DOHH2 (cell line): ENCODE measurements around the gene ATP1A3.

Source experiments
- EZH2phosphoT487 ChIP-seq: fragments of 200-600 bp; sonication (generic); IDR thresholded peaks from 2 replicates; pipeline ENCODE4 v1.6.1; 2017; ENCODE audit warnings: borderline replicate concordance, mild to moderate bottlenecking, antibody characterized with exemption, low read length, moderate library complexity, mixed read lengths
- TF ChIP-seq, protein P1 (sequence below): fragments of 200-600 bp; sonication (generic); IDR thresholded peaks from one replicate; pipeline ENCODE4 v1.5.1; 2014; ENCODE audit warnings: antibody characterized with exemption, mild to moderate bottlenecking, low read depth, low read length; ENCODE audit not compliant: poor library complexity, severe bottlenecking

GRCh38 chr19:41937525-41938468 lies 56.2 kb downstream of the ATP1A3 start:
- no peak for TF ChIP-seq EZH2phosphoT487
- TF ChIP-seq, protein P1, sequence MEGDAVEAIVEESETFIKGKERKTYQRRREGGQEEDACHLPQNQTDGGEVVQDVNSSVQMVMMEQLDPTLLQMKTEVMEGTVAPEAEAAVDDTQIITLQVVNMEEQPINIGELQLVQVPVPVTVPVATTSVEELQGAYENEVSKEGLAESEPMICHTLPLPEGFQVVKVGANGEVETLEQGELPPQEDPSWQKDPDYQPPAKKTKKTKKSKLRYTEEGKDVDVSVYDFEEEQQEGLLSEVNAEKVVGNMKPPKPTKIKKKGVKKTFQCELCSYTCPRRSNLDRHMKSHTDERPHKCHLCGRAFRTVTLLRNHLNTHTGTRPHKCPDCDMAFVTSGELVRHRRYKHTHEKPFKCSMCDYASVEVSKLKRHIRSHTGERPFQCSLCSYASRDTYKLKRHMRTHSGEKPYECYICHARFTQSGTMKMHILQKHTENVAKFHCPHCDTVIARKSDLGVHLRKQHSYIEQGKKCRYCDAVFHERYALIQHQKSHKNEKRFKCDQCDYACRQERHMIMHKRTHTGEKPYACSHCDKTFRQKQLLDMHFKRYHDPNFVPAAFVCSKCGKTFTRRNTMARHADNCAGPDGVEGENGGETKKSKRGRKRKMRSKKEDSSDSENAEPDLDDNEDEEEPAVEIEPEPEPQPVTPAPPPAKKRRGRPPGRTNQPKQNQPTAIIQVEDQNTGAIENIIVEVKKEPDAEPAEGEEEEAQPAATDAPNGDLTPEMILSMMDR, result no peak
